ENCODE data around the gene MPP2. TPM values are rescaled to one million over a fixed set of nuclear protein-coding genes. Genes with fewer than 3 reads are reported as not detected.
A peak's percentile ranks its signal among the peaks of the same experiment; 100 is the strongest.
"Not testable (repeated sequence)": the region's sequence is repeated elsewhere in the genome, so short reads cannot be mapped to it uniquely, and the experiment has no call there.

The MPP2 gene
- total RNA-seq, 2 donors from 2014 or later, result 4.0 to 4.1 TPM

- Mint-ChIP-seq H3K9me3 (no peaks in the 10 kb centered on the region), H3K27me3 (ENCODE audit: low read depth) (peaks cover 30% of the 10 kb centered on the region), H3K36me3 (ENCODE audit: insufficient read depth in 2 of 2) (no peaks in the 10 kb centered on the region), H3K4me1 (ENCODE audit: low read depth) (peaks cover 6% of the 10 kb centered on the region), H3K27ac (no peak overlapping the region), H3K4me3 (peak overlapping the region; percentile 84 to 88)
- DNase-seq, result peak in 1 of 2 donors; percentile 9
- ATAC-seq (replicated peaks in 1 of 2), result peak; percentile 14 to 32
Measured at GRCh38 chr17:43906951-43907424, 348 bp downstream of the MPP2 start.

GRCh38 chr17:43905985-43906852, 1.1 kb downstream of the MPP2 start:
- H3K4me1 Mint-ChIP-seq (ENCODE audit: low read depth), result peaks cover 11% of the 10 kb centered on the region
- DNase-seq (peak; percentile 67 to 69), ATAC-seq (replicated peaks in 1 of 2) (peak; percentile 58 to 70)
- H3K27me3 Mint-ChIP-seq (ENCODE audit: low read depth), result peaks cover 33% of the 10 kb centered on the region
- no peak overlapping the region for H3K27ac Mint-ChIP-seq
- H3K4me3 Mint-ChIP-seq, result peak overlapping the region; percentile 84 to 88
- no peaks in the 10 kb centered on the region for H3K36me3 Mint-ChIP-seq (ENCODE audit: insufficient read depth in 2 of 2)
- H3K9me3 Mint-ChIP-seq, result no peaks in the 10 kb centered on the region

- H3K27ac Mint-ChIP-seq, result no peak overlapping the region
- no peaks in the 10 kb centered on the region for H3K9me3 Mint-ChIP-seq
- H3K4me1 Mint-ChIP-seq (ENCODE audit: low read depth), result peaks cover 18% of the 10 kb centered on the region
- no peak for DNase-seq
- ATAC-seq (replicated peaks in 1 of 2), result no peak
- no peak overlapping the region for H3K4me3 Mint-ChIP-seq
- H3K36me3 Mint-ChIP-seq (ENCODE audit: insufficient read depth in 2 of 2), result no peaks in the 10 kb centered on the region
- H3K27me3 Mint-ChIP-seq (ENCODE audit: low read depth), result peaks cover 37% of the 10 kb centered on the region
Measured at GRCh38 chr17:43905400-43905984, 1.8 kb downstream of the MPP2 start.

- Mint-ChIP-seq H3K4me3 (no peak overlapping the region), H3K27me3 (ENCODE audit: low read depth) (peaks cover 39% of the 10 kb centered on the region), H3K4me1 (ENCODE audit: low read depth) (peaks cover 20% of the 10 kb centered on the region), H3K36me3 (ENCODE audit: insufficient read depth in 2 of 2) (no peaks in the 10 kb centered on the region), H3K9me3 (no peaks in the 10 kb centered on the region), H3K27ac (no peak overlapping the region)
- no peak for DNase-seq
- ATAC-seq (replicated peaks in 1 of 2), result no peak
Measured at GRCh38 chr17:43901861-43902589, 5.3 kb downstream of the MPP2 start.

GRCh38 chr17:43900858-43901754, 6.2 kb downstream of the MPP2 start:
- H3K36me3 Mint-ChIP-seq (ENCODE audit: insufficient read depth in 2 of 2), result no peaks in the 10 kb centered on the region
- H3K4me1 Mint-ChIP-seq (ENCODE audit: low read depth), result peaks cover 15% of the 10 kb centered on the region
- peak in 1 of 2 donors; percentile 3 for ATAC-seq (replicated peaks in 1 of 2)
- H3K9me3 Mint-ChIP-seq, result no peaks in the 10 kb centered on the region
- H3K27me3 Mint-ChIP-seq (ENCODE audit: low read depth), result peaks cover 30% of the 10 kb centered on the region
- H3K4me3 Mint-ChIP-seq, result peak overlapping the region; percentile 64 to 79
- H3K27ac Mint-ChIP-seq, result no peak overlapping the region
- no peak for DNase-seq

GRCh38 chr17:43900183-43900857, 7.0 kb downstream of the MPP2 start:
- Mint-ChIP-seq H3K27me3 (ENCODE audit: low read depth) (peaks cover 22% of the 10 kb centered on the region), H3K27ac (no peak overlapping the region)
- peak; percentile 100 for ATAC-seq (replicated peaks in 1 of 2)

DNA sequence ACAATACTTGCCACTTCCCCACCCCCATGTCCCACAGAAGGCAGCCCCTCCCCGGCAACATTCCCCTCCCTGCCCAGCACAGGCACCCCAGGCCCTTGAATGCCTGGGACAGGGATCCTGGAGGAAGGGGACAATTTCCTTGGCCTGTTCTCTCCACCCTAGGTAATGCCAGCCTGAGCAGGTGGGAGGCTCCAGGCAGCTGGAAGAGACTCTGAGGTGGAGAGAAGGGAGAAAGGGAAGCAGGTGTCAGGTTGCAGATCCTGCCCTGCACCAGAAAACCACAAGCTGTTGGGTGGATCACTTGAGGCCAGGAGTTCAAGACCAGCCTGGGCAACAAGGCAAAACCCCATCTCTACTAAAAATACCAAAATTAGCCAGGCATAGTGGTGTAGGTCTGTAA, 8.9 kb downstream of the MPP2 start:
- H3K36me3 Mint-ChIP-seq (ENCODE audit: insufficient read depth in 2 of 2), result no peaks in the 10 kb centered on the region
- H3K4me3 Mint-ChIP-seq, result no peak overlapping the region
- DNase-seq (no peak), ATAC-seq (replicated peaks in 1 of 2) (no peak)
- peaks cover 15% of the 10 kb centered on the region for H3K27me3 Mint-ChIP-seq (ENCODE audit: low read depth)
- H3K9me3 Mint-ChIP-seq, result no peaks in the 10 kb centered on the region
- H3K4me1 Mint-ChIP-seq (ENCODE audit: low read depth), result peaks cover 13% of the 10 kb centered on the region
- no peak overlapping the region for H3K27ac Mint-ChIP-seq

More at GRCh38 chr17:43900183-43900857, 7.0 kb downstream of the MPP2 start:
- H3K9me3 Mint-ChIP-seq, result no peaks in the 10 kb centered on the region
- no peaks in the 10 kb centered on the region for H3K36me3 Mint-ChIP-seq (ENCODE audit: insufficient read depth in 2 of 2)
- H3K4me3 Mint-ChIP-seq, result peak overlapping the region; percentile 64 to 79
- peak; percentile 85 to 91 for DNase-seq
- H3K4me1 Mint-ChIP-seq (ENCODE audit: low read depth), result peaks cover 13% of the 10 kb centered on the region

GRCh38 chr17:43897831-43898230, 9.5 kb downstream of the MPP2 start:
- Mint-ChIP-seq H3K4me3 (no peak overlapping the region), H3K27ac (no peak overlapping the region), H3K27me3 (ENCODE audit: low read depth) (peaks cover 15% of the 10 kb centered on the region), H3K4me1 (ENCODE audit: low read depth) (peaks cover 13% of the 10 kb centered on the region), H3K9me3 (no peaks in the 10 kb centered on the region), H3K36me3 (ENCODE audit: insufficient read depth in 2 of 2) (no peaks in the 10 kb centered on the region)
- no peak for DNase-seq
- ATAC-seq (replicated peaks in 1 of 2), result no peak

- not testable (repeated sequence) for ATAC-seq (replicated peaks in 1 of 2); H3K27me3 Mint-ChIP-seq (ENCODE audit: low read depth); H3K27ac Mint-ChIP-seq; H3K9me3 Mint-ChIP-seq; H3K4me3 Mint-ChIP-seq; DNase-seq; H3K4me1 Mint-ChIP-seq (ENCODE audit: low read depth); H3K36me3 Mint-ChIP-seq (ENCODE audit: insufficient read depth in 2 of 2)
Measured at GRCh38 chr17:43894494-43894893, 12.8 kb downstream of the MPP2 start.

DNA sequence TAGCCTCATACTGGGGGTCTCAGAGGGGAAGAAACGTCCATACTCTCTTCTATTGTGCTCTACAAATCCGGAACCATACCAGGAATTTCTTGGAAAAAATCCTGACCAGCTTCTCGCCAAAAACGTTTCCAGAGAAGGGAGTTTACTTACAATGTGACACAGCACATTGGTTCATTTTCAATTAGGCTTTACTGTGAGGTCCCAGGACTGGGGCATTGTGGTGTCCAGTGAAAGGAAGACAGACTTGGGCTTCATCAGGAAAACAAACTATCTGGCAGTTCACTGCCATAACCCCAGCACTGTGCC, 14.7 kb downstream of the MPP2 start:
- DNase-seq (no peak), ATAC-seq (replicated peaks in 1 of 2) (no peak)
- Mint-ChIP-seq H3K27ac (no peak overlapping the region), H3K9me3 (no peaks in the 10 kb centered on the region), H3K4me1 (ENCODE audit: low read depth) (no peaks in the 10 kb centered on the region), H3K36me3 (ENCODE audit: insufficient read depth in 2 of 2) (no peaks in the 10 kb centered on the region), H3K27me3 (ENCODE audit: low read depth) (peaks cover 5% of the 10 kb centered on the region), H3K4me3 (no peak overlapping the region)

DNA sequence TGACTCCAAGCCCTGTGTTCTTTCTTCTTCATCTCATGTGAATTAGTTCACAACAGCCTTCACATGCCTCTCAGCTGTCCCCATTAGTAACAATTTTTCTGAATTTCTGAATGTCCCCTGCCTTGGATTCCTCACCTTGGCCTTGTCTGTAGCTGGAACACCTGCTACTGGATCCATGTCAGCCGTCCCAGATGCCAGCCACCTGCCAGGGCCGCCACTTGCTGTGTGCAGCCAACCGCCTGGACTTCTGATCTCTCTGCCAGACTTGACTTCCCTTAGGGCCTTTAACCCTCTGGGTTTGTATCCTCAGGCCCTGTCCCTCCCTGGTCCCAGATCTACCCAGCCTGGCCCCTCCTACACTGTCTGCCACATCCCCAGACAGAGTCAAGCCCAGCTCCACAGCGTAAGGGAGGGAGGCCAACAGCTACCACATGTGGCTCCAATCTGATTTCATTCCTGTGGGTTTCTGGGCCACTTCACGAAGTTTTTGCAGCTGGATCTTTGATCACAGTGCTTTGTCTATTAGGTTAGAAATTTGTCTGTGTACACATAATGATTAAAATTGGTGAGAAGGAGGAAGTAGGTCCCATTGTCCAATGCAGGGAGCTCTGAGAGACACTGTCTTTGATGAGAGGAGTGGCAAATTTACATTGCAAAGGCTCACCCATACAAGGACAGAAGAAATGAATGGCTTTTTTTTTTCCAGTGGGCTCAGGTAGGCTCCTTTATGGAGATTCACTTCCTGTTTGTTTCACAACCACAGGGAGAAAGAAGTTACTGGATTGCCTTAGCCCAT, 15.3 kb downstream of the MPP2 start:
- H3K4me3 Mint-ChIP-seq, result no peak overlapping the region
- no peaks in the 10 kb centered on the region for H3K36me3 Mint-ChIP-seq (ENCODE audit: insufficient read depth in 2 of 2)
- no peaks in the 10 kb centered on the region for H3K4me1 Mint-ChIP-seq (ENCODE audit: low read depth)
- H3K9me3 Mint-ChIP-seq, result no peaks in the 10 kb centered on the region
- DNase-seq (no peak), ATAC-seq (replicated peaks in 1 of 2) (no peak)
- no peaks in the 10 kb centered on the region for H3K27me3 Mint-ChIP-seq (ENCODE audit: low read depth)
- no peak overlapping the region for H3K27ac Mint-ChIP-seq

Data from activated T-cell treated with anti-CD3 and anti-CD28 coated beads, Interleukin-2, amount 50 U/mL, for 72 hours (primary cell).